ENCODE results near the gene PCNX2. TPM values are rescaled to one million over a fixed set of nuclear protein-coding genes. Genes with fewer than 3 reads are reported as not detected.

Gene PCNX2
- total RNA-seq, 1 experiment from 2014 or later = 9.1 TPM

DNA sequence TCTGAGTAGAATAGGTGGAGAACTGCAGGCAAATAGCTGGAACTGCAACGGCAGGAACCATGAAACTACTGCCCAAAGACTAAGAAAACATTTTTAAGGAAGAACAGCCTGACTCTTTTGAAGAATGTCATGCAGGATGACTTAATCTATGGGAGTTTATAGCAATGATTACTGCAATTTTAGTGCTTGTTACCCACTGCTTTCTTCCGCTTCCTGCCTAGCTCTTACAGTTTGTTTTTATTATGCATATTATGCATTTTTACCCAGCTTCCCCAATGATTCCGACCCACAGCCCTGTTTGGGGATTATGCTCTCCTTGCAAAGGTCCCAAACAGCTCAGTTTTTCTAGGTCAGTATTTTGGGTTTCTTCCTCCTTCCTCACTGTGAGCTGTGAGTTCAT, 71.2 kb downstream of the PCNX2 start:
- TF ChIP-seq, protein P1, sequence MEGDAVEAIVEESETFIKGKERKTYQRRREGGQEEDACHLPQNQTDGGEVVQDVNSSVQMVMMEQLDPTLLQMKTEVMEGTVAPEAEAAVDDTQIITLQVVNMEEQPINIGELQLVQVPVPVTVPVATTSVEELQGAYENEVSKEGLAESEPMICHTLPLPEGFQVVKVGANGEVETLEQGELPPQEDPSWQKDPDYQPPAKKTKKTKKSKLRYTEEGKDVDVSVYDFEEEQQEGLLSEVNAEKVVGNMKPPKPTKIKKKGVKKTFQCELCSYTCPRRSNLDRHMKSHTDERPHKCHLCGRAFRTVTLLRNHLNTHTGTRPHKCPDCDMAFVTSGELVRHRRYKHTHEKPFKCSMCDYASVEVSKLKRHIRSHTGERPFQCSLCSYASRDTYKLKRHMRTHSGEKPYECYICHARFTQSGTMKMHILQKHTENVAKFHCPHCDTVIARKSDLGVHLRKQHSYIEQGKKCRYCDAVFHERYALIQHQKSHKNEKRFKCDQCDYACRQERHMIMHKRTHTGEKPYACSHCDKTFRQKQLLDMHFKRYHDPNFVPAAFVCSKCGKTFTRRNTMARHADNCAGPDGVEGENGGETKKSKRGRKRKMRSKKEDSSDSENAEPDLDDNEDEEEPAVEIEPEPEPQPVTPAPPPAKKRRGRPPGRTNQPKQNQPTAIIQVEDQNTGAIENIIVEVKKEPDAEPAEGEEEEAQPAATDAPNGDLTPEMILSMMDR (conservative IDR thresholded peaks at IDR 0.05; ENCODE audit: low read depth, low read length) = no peak
- no peak for TF ChIP-seq EZH2 (IDR thresholded peaks at IDR 0.05; ENCODE audit: borderline replicate concordance, low read depth, low read length, poor library complexity, severe bottlenecking)
- CTCF ChIA-PET = no interaction called here
- BruUV-seq (replicated peaks) = no TSS peak
- H3K27ac ChIP-seq (ENCODE audit: low read depth, low read length, poor library complexity, severe bottlenecking) = no peak overlapping the region
- H3K4me1 ChIP-seq (ENCODE audit: insufficient read depth, low read length, poor library complexity, severe bottlenecking) = no peaks in the 10 kb centered on the region
- no peak for DNase-seq (ENCODE audit: low spot score)
- H3K9me3 ChIP-seq (ENCODE audit: low read depth, low read length, poor library complexity, severe bottlenecking) = no peaks in the 10 kb centered on the region
- POLR2A ChIA-PET (ENCODE audit: low non-redundant PET) = no interaction called here
- intact Hi-C loops (cut with micrococcal nuclease; ENCODE audit: unreplicated experiment) = no loop called here
- no peaks in the 10 kb centered on the region for H3K27me3 ChIP-seq (replicated peaks; ENCODE audit: insufficient read depth, low read depth, low read length, poor library complexity)
- H3K4me3 ChIP-seq (ENCODE audit: low read depth, low read length, poor library complexity, severe bottlenecking) = no peak overlapping the region
- no peaks in the 10 kb centered on the region for H3K36me3 ChIP-seq (ENCODE audit: insufficient read depth, low read length, poor library complexity, severe bottlenecking)

DNA sequence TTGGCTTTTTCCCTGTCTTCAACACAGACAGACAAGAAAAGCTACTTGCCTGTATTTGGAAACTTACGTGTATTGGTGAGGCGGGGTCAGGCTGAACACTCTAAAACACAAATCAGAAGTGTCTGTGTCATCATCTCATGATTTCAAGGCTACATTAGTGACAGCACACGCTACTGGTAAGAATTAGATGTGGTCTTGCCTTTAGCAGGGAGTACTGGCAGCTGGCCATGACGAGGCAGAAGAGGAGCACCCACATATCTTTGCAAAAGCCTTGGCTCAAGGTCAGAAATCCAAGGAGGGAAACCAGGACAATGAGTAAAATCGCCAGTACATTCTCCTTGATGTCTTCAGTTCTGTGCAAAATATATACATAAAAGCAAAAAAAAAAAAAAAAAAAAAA, 77.7 kb downstream of the PCNX2 start:
- ChIA-PET POLR2A (ENCODE audit: low non-redundant PET) (no interaction called here), CTCF (no interaction called here)
- H3K4me1 ChIP-seq (ENCODE audit: insufficient read depth, low read length, poor library complexity, severe bottlenecking) = peaks cover 9% of the 10 kb centered on the region
- H3K9me3 ChIP-seq (ENCODE audit: low read depth, low read length, poor library complexity, severe bottlenecking) = no peaks in the 10 kb centered on the region
- no peaks in the 10 kb centered on the region for H3K27me3 ChIP-seq (replicated peaks; ENCODE audit: insufficient read depth, low read depth, low read length, poor library complexity)
- no peaks in the 10 kb centered on the region for H3K36me3 ChIP-seq (ENCODE audit: insufficient read depth, low read length, poor library complexity, severe bottlenecking)
- BruUV-seq (replicated peaks) = no TSS peak
- intact Hi-C loops (cut with micrococcal nuclease; ENCODE audit: unreplicated experiment) = no loop called here
- no peak for DNase-seq (ENCODE audit: low spot score)
- no peak overlapping the region for H3K27ac ChIP-seq (ENCODE audit: low read depth, low read length, poor library complexity, severe bottlenecking)
- TF ChIP-seq, protein P1 (conservative IDR thresholded peaks at IDR 0.05; ENCODE audit: low read depth, low read length) = no peak
- no peak for TF ChIP-seq EZH2 (IDR thresholded peaks at IDR 0.05; ENCODE audit: borderline replicate concordance, low read depth, low read length, poor library complexity, severe bottlenecking)
- H3K4me3 ChIP-seq (ENCODE audit: low read depth, low read length, poor library complexity, severe bottlenecking) = no peak overlapping the region

DNA sequence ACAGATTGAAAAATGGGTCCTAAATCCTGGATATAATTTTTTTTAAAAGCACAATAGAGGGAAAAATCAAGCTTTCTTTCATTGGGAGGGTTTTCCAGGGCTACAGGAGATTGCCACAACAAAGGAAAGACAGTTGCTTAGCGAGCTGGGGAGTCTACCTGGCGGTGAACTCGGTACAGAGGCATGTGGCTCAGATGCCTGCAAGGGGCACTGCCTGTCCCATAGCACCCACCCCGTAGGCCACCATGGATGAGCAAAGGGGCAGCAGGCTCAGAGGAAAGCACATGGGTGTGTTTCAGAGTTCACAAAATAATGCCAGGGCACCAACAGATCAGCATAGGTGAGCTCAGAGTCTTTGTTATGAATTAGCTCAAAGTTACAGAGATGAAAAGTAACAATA, 79.5 kb downstream of the PCNX2 start:
- Histone ChIP-seq H3K4me1 (ENCODE audit: insufficient read depth, low read length, poor library complexity, severe bottlenecking) (peaks cover 9% of the 10 kb centered on the region), H3K27ac (ENCODE audit: low read depth, low read length, poor library complexity, severe bottlenecking) (no peak overlapping the region), H3K27me3 (replicated peaks; ENCODE audit: insufficient read depth, low read depth, low read length, poor library complexity) (no peaks in the 10 kb centered on the region), H3K9me3 (ENCODE audit: low read depth, low read length, poor library complexity, severe bottlenecking) (no peaks in the 10 kb centered on the region), H3K36me3 (ENCODE audit: insufficient read depth, low read length, poor library complexity, severe bottlenecking) (no peaks in the 10 kb centered on the region), H3K4me3 (ENCODE audit: low read depth, low read length, poor library complexity, severe bottlenecking) (no peak overlapping the region)
- ChIA-PET POLR2A (ENCODE audit: low non-redundant PET) (interaction anchor here (0.7 kb wide), 1 partner anchor 657 kb away, joined by 4 read pairs; no protein-coding TSS in a partner anchor), CTCF (no interaction called here)
- intact Hi-C loops (cut with micrococcal nuclease; ENCODE audit: unreplicated experiment) = no loop called here
- BruUV-seq (replicated peaks) = no TSS peak
- no peak for DNase-seq (ENCODE audit: low spot score)
- TF ChIP-seq, protein P1 (conservative IDR thresholded peaks at IDR 0.05; ENCODE audit: low read depth, low read length) = no peak
- no peak for TF ChIP-seq EZH2 (IDR thresholded peaks at IDR 0.05; ENCODE audit: borderline replicate concordance, low read depth, low read length, poor library complexity, severe bottlenecking)
